Body of pancreas (tissue), 4 donors: ENCODE data around the gene F2R. TPM values are rescaled to one million over a fixed set of nuclear protein-coding genes. Genes with fewer than 3 reads are reported as not detected.

ENCODE experiments used
- ATAC-seq: fragments of 150-250 bp; one replicate; pipeline ENCODE4 v1.9.1; 2016
- DNase-seq, 4 donors: peaks; one replicate each; pipeline ENCODE4 v3.0.0-alpha.2; 2019
- H3K27ac ChIP-seq, 4 donors: fragments of 200-600 bp; sonication (generic); 1 replicate in 3 of 4; 2 replicates in 1 of 4; pipeline versions ENCODE4 v1.5.1 to v1.6.1; 2016 to 2019; ENCODE audit warnings: mild to moderate bottlenecking in 1 of 4, mixed read lengths in 1 of 4, moderate library complexity in 1 of 4
- H3K27me3 ChIP-seq, 2 donors: fragments of 200-600 bp; sonication (generic); one replicate each; pipeline ENCODE4 v1.6.0; 2016; ENCODE audit warnings: mild to moderate bottlenecking in 1 of 2
- H3K36me3 ChIP-seq, 2 donors: fragments of 200-600 bp; sonication (generic); replicated peaks in 1 of 2; 2 replicates each; pipeline ENCODE4 v1.5.1; 2016; ENCODE audit warnings: low read depth in 2 of 2; ENCODE audit not compliant: insufficient read depth in 1 of 2
- H3K4me1 ChIP-seq: fragments of 200-600 bp; sonication (generic); one replicate; pipeline ENCODE4 v1.6.0; 2016
- H3K4me3 ChIP-seq, 2 donors: fragments of 200-600 bp; sonication (generic); 1 replicate in 1 of 2; 2 replicates in 1 of 2; pipeline ENCODE4 v1.5.1; 2016 to 2019
- H3K9me3 ChIP-seq, 3 donors: fragments of 200-600 bp; sonication (generic); 1 replicate in 2 of 3; 2 replicates in 1 of 3; pipeline ENCODE4 v1.5.1; 2016
- POLR2A ChIP-seq, 3 donors: fragments of 450-650 bp; IDR thresholded peaks; one replicate each; pipeline ENCODE4 v1.6.1; 2016; ENCODE audit warnings: antibody characterized with exemption in 3 of 3, mild to moderate bottlenecking in 2 of 3
- WGBS, 2 donors: methylation state at CpG; one replicate each; pipeline ENCODE4 v1.1.5; 2017; 5-methylcytosine and 5-hydroxymethylcytosine counted together
- intact Hi-C: fragments of 100-400 bp; cut with DNase I; formaldehyde crosslinking; loops from one replicate; pipeline ENCODE4 v1.15.1; 2023
- total RNA-seq, 2 donors: library from RNA; depleted of rRNA; stranded (reverse); fragments of >200 nt; gene quantifications; one replicate each; pipeline ENCODE4 v1.1.0, GENCODE V29; 2016
- TF ChIP-seq, protein P1 (sequence below), 7 experiments: fragments of 450-650 bp in 4 of 7; fragments of 200-600 bp in 3 of 7; sonication (generic) in 3 of 7; IDR thresholded peaks; one replicate each; pipeline ENCODE4 v1.5.1; 2016 to 2019; ENCODE audit warnings: antibody characterized with exemption in 7 of 7

The F2R gene
- total RNA-seq, 2 donors from 2014 or later: 2.3 to 13.0 TPM

DNA sequence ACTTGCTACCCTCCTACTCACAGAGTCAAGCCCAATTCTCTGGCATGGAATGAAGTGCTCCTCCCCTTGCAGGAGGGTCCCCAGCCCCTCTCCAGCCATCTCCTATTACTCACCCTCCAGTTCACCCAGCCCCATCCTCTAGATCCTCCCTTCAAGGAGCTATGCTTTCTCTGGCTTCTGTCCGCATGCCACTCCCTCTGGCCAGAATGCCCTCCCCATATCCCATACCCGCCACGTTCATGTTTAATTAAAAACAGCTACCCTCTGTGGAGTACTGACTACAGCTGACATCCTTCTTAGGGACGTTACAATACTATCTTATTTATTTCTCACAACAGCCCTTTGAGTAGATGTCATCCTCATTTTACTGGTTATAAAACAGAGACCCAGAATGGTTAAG lies 3.0 kb downstream of the F2R start:
- WGBS, 2 donors: 81 to 93% methylated on average over 4 of the region's 4 CpGs
- H3K27me3 ChIP-seq: peaks cover 0 to 6% of the 10 kb centered on the region in 2 donors
- no peaks in the 10 kb centered on the region for H3K36me3 ChIP-seq
- TF ChIP-seq, protein P1, sequence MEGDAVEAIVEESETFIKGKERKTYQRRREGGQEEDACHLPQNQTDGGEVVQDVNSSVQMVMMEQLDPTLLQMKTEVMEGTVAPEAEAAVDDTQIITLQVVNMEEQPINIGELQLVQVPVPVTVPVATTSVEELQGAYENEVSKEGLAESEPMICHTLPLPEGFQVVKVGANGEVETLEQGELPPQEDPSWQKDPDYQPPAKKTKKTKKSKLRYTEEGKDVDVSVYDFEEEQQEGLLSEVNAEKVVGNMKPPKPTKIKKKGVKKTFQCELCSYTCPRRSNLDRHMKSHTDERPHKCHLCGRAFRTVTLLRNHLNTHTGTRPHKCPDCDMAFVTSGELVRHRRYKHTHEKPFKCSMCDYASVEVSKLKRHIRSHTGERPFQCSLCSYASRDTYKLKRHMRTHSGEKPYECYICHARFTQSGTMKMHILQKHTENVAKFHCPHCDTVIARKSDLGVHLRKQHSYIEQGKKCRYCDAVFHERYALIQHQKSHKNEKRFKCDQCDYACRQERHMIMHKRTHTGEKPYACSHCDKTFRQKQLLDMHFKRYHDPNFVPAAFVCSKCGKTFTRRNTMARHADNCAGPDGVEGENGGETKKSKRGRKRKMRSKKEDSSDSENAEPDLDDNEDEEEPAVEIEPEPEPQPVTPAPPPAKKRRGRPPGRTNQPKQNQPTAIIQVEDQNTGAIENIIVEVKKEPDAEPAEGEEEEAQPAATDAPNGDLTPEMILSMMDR (IDR thresholded peaks at IDR 0.05): no peak
- TF ChIP-seq POLR2A (IDR thresholded peaks at IDR 0.05): no peak
- intact Hi-C loops: no loop called here
- DNase-seq (no peak), ATAC-seq (no peak)
- peaks cover 20% of the 10 kb centered on the region for H3K4me1 ChIP-seq
- no peak overlapping the region for H3K4me3 ChIP-seq
- no peak overlapping the region for H3K27ac ChIP-seq
- H3K9me3 ChIP-seq: no peaks in the 10 kb centered on the region

DNA sequence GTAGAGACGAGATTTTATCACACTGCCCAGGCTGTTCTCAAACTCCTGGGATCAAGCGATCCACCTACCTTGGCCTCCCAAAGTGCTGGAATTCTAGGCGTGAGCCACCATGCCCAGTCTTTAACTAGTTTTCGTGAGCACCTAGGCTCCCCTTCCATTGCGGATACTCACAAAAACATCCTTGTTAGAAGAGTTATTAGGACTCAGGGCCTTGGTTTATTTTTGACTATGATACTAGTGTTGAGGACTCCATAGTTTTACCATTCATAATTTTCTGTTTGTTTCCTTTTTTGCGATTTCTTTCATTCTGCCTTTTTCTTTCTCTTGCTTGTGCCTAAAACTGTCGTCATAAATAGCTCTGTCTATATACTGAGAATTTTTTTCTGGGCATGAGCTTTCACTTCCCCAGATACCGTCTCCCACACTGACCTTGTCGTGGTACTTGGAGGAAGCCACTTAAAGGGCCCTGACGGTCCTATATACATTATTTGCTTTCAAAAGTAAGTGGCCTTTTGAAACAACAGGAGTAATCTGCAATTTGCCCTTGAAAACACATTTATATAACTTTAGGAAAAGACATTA lies 5.2 kb downstream of the F2R start:
- Histone ChIP-seq H3K4me3 (no peak overlapping the region), H3K27me3 (peaks cover 0 to 6% of the 10 kb centered on the region in 2 donors), H3K9me3 (no peaks in the 10 kb centered on the region), H3K36me3 (no peaks in the 10 kb centered on the region), H3K4me1 (peaks cover 8% of the 10 kb centered on the region), H3K27ac (no peak overlapping the region)
- WGBS, 2 donors: 56 to 63% methylated on average over 10 of the region's 10 CpGs
- TF ChIP-seq POLR2A (IDR thresholded peaks at IDR 0.05): no peak
- no peak for DNase-seq
- no peak for ATAC-seq
- intact Hi-C loops: no loop called here

DNA sequence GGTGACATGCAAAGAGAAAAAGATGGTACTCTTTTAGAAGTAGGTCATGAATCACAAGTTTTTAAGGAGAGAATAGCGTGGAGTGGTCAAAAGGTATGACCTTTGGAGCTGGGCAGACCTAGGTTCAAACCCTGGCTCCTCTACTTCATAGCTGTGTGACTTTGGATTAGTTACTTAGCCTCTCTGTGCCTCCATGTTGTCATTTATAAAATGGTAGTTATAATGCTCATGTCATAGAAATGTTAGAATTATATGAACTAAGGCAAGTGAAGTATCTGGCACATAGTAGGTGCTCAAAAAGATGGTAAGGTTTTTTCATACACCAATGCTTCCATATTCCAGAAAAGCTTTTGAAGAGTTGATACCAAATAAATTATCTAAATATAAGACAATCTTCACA lies 7.3 kb downstream of the F2R start:
- H3K9me3 ChIP-seq: no peaks in the 10 kb centered on the region
- WGBS, 2 donors: 73 to 80% methylated on average over 1 of the region's 1 CpG
- no peak for TF ChIP-seq POLR2A (IDR thresholded peaks at IDR 0.05)
- H3K4me3 ChIP-seq: no peak overlapping the region
- DNase-seq (no peak), ATAC-seq (no peak)
- no peak overlapping the region for H3K27ac ChIP-seq
- H3K36me3 ChIP-seq: no peaks in the 10 kb centered on the region
- H3K4me1 ChIP-seq: no peaks in the 10 kb centered on the region
- intact Hi-C loops: no loop called here
- no peaks in the 10 kb centered on the region for H3K27me3 ChIP-seq

DNA sequence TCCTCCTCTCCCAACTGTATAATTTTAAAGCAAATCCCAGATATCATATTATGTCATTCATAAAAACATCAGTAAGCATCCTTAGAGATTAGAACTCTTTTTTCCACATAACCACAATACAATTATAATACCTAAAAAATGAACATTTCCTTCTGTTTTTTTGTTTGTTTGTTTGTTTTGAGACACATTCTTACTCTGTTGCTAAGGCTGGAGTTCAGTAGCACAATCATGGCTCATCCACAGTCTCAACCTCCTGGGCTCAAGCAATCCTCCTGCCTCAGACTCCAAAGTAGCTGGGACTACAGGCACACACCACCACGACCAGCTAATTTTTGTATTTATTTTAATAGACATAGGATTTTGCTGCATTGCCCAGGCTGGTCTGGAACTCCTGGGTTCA lies 8.0 kb downstream of the F2R start:
- Histone ChIP-seq H3K4me1 (no peaks in the 10 kb centered on the region), H3K9me3 (peaks cover 0 to under 1% (median 0%) of the 10 kb centered on the region in 3 donors), H3K27ac (no peak overlapping the region), H3K36me3 (no peaks in the 10 kb centered on the region), H3K4me3 (no peak overlapping the region), H3K27me3 (no peaks in the 10 kb centered on the region)
- TF ChIP-seq POLR2A (IDR thresholded peaks at IDR 0.05): no peak
- TF ChIP-seq, protein P1 (IDR thresholded peaks at IDR 0.05): no peak
- 55 to 63% methylated on average over 1 of the region's 1 CpG for WGBS, 2 donors
- DNase-seq (no peak), ATAC-seq (no peak)
- intact Hi-C loops: no loop called here

DNA sequence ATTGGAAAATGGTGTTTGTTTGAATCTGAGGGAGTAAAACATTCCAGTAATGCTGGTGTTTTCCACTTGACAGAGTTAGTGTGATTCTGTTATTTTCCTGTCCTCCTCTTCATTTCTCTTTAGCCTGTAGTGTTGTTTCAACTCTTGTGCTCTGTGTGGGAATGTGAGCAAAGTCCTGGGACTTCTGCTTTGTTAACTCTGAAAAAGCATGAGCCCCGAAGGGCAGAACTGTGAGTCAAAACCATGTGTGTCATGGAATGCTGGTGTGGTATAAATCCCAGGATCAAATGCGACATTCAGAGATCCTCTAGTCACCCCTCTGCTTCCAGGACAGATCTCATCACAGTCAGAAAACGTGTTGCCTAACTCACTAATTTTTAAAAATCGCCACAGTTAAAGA lies 8.9 kb downstream of the F2R start:
- Histone ChIP-seq H3K4me1 (no peaks in the 10 kb centered on the region), H3K4me3 (no peak overlapping the region), H3K9me3 (peaks cover 0 to 10% (median 0%) of the 10 kb centered on the region in 3 donors), H3K36me3 (no peaks in the 10 kb centered on the region), H3K27ac (no peak overlapping the region), H3K27me3 (no peaks in the 10 kb centered on the region)
- DNase-seq (no peak), ATAC-seq (no peak)
- intact Hi-C loops: no loop called here
- 67 to 69% methylated on average over 4 of the region's 4 CpGs for WGBS, 2 donors
- TF ChIP-seq, protein P1 (IDR thresholded peaks at IDR 0.05): no peak

DNA sequence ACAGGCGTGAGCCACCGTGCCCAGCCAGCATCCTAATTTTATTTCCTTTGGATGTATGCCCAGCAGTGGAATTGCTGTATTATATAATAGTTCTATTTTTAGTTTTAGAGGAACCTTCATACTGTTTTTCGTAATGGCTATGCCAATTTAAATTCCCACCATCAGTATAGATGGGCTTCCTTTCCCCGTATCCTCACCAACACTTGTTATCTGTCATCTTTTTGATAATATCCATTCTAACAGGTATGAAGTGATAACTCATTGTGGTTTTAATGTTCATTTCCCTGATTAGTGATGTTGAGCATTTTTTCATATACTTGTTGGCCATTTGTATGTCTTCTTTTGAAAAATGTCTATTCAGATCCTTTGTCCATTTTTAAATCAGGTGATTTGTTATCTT lies 13.0 kb downstream of the F2R start:
- peaks cover 0 to 14% (median 0%) of the 10 kb centered on the region in 3 donors for H3K9me3 ChIP-seq
- no peaks in the 10 kb centered on the region for H3K27me3 ChIP-seq
- no peak overlapping the region for H3K27ac ChIP-seq
- TF ChIP-seq POLR2A (IDR thresholded peaks at IDR 0.05): no peak
- TF ChIP-seq, protein P1 (IDR thresholded peaks at IDR 0.05): no peak
- no peaks in the 10 kb centered on the region for H3K36me3 ChIP-seq
- ATAC-seq (no peak), DNase-seq (no peak)
- no peaks in the 10 kb centered on the region for H3K4me1 ChIP-seq
- intact Hi-C loops: no loop called here
- H3K4me3 ChIP-seq: no peak overlapping the region
- WGBS, 2 donors: 49 to 57% methylated on average over 4 of the region's 4 CpGs
